ENCODE results near the gene PTK6.
A peak's percentile ranks its signal among the peaks of the same experiment; 100 is the strongest.

- TF ChIP-seq, protein P1, sequence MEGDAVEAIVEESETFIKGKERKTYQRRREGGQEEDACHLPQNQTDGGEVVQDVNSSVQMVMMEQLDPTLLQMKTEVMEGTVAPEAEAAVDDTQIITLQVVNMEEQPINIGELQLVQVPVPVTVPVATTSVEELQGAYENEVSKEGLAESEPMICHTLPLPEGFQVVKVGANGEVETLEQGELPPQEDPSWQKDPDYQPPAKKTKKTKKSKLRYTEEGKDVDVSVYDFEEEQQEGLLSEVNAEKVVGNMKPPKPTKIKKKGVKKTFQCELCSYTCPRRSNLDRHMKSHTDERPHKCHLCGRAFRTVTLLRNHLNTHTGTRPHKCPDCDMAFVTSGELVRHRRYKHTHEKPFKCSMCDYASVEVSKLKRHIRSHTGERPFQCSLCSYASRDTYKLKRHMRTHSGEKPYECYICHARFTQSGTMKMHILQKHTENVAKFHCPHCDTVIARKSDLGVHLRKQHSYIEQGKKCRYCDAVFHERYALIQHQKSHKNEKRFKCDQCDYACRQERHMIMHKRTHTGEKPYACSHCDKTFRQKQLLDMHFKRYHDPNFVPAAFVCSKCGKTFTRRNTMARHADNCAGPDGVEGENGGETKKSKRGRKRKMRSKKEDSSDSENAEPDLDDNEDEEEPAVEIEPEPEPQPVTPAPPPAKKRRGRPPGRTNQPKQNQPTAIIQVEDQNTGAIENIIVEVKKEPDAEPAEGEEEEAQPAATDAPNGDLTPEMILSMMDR (IDR thresholded peaks at IDR 0.05; ENCODE audit: low read length), result peak; percentile 47
- TF ChIP-seq EZH2phosphoT487 (IDR thresholded peaks at IDR 0.05; ENCODE audit: low read length), result no peak
These were observed 41.2 kb upstream of the PTK6 start for GRCh38 chr20:63578224-63579016.

Data from MM.1S (cell line).